Uterus (tissue), 4 donors: Measurements from ENCODE around the gene CHD2. TPM values are rescaled to one million over a fixed set of nuclear protein-coding genes. Genes with fewer than 3 reads are reported as not detected.

ENCODE experiments used
- DNase-seq, 2 donors: peaks; one replicate each; pipeline ENCODE4 v3.0.0-alpha.2; 2019 to 2020
- H3K27ac ChIP-seq, 2 donors: fragments of 200-600 bp; sonication (generic); 1 replicate in 1 of 2; 2 replicates in 1 of 2; pipeline ENCODE4 v1.5.1; 2016 to 2018
- H3K27me3 ChIP-seq, 2 donors: fragments of 200-600 bp; sonication (generic); one replicate each; pipeline ENCODE4 v1.5.1; 2018 to 2019; ENCODE audit warnings: control low read depth in 1 of 2
- H3K36me3 ChIP-seq, 2 donors: fragments of 200-600 bp; sonication (generic); one replicate each; pipeline ENCODE4 v1.5.1; 2019; ENCODE audit warnings: control low read depth in 1 of 2
- H3K4me1 ChIP-seq, 2 donors: fragments of 200-600 bp; sonication (generic); one replicate each; pipeline ENCODE4 v1.5.1; 2018 to 2019; ENCODE audit warnings: control low read depth in 1 of 2
- H3K4me3 ChIP-seq, 2 donors: fragments of 200-600 bp; sonication (generic); 1 replicate in 1 of 2; 2 replicates in 1 of 2; pipeline ENCODE4 v1.5.1; 2018 to 2019; ENCODE audit warnings: mild to moderate bottlenecking in 1 of 2
- H3K9me3 ChIP-seq, 2 donors: fragments of 200-600 bp; sonication (generic); one replicate each; pipeline ENCODE4 v1.5.1; 2019; ENCODE audit warnings: control low read depth in 1 of 2
- POLR2A ChIP-seq, 2 donors: fragments of 450-650 bp; IDR thresholded peaks; one replicate each; pipeline ENCODE4 v1.6.1; 2016; ENCODE audit warnings: antibody characterized with exemption in 2 of 2, mild to moderate bottlenecking in 1 of 2, moderate library complexity in 1 of 2
- intact Hi-C: fragments of 100-400 bp; cut with DNase I; formaldehyde crosslinking; loops from one replicate; pipeline ENCODE4 v1.15.1; 2023; ENCODE audit warnings: low total_unique reads
- total RNA-seq, 4 donors: library from RNA; depleted of rRNA in 3 of 4; stranded (reverse); fragments of >200 nt in 3 of 4; gene quantifications; one replicate each; pipeline versions ENCODE4 v1.1.0 to v1.2.4, GENCODE V29; 2014 to 2023
- TF ChIP-seq, protein P1 (sequence below), 4 experiments: fragments of 200-600 bp in 2 of 4; fragments of 450-650 bp in 2 of 4; sonication (generic) in 2 of 4; IDR thresholded peaks; one replicate each; pipeline ENCODE4 v1.5.1; 2016 to 2019; ENCODE audit warnings: antibody characterized with exemption in 4 of 4, mild to moderate bottlenecking in 2 of 4, moderate library complexity in 1 of 4
- donor health status: DM: yes; HTN: yes; CAD: no.

The CHD2 gene
- total RNA-seq, 4 donors from 2014 or later = 71.0 to 166 (median 152) TPM

- intact Hi-C loops = loop anchor here (5.0 kb wide), 1 partner anchor 50 kb away; no protein-coding TSS in a partner anchor
- Histone ChIP-seq H3K27me3 (no peaks in the 10 kb centered on the region), H3K9me3 (no peaks in the 10 kb centered on the region), H3K4me3 (peak overlapping the region; percentile 33 to 37), H3K4me1 (no peaks in the 10 kb centered on the region), H3K27ac (peak overlapping the region; percentile 98 to 100), H3K36me3 (no peaks in the 10 kb centered on the region)
- peak; percentile 99 to 100 for DNase-seq
- TF ChIP-seq, protein P1, sequence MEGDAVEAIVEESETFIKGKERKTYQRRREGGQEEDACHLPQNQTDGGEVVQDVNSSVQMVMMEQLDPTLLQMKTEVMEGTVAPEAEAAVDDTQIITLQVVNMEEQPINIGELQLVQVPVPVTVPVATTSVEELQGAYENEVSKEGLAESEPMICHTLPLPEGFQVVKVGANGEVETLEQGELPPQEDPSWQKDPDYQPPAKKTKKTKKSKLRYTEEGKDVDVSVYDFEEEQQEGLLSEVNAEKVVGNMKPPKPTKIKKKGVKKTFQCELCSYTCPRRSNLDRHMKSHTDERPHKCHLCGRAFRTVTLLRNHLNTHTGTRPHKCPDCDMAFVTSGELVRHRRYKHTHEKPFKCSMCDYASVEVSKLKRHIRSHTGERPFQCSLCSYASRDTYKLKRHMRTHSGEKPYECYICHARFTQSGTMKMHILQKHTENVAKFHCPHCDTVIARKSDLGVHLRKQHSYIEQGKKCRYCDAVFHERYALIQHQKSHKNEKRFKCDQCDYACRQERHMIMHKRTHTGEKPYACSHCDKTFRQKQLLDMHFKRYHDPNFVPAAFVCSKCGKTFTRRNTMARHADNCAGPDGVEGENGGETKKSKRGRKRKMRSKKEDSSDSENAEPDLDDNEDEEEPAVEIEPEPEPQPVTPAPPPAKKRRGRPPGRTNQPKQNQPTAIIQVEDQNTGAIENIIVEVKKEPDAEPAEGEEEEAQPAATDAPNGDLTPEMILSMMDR (IDR thresholded peaks at IDR 0.05) = no peak
- TF ChIP-seq POLR2A (IDR thresholded peaks at IDR 0.05) = peak; percentile 70 to 97
Observed at GRCh38 chr15:92881802-92882696, 18.1 kb upstream of the CHD2 start.

DNA sequence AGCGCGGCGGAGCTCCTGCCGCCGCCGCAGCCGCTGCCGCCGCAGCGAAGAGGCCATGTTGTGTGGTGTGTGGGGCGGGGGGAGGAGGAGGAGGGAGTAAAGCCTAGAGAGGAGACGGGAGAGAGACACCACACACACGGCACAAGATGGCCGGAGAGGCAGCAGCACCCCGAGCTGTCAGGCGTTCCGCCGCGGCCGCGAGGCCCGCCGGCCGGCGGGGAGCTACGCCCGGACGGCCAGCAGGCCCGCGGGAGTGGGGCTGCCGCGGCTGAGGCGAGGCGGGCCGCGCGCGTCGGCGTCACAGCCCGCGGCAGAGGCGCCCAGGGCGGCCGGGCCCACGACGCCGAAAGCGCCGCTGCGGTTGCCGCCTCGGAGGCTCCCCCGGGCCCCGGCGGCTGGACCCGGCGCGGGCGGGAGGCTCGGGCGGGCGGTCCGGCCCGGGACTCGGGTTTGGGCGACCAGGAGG lies 17.4 kb upstream of the CHD2 start:
- H3K4me3 ChIP-seq = peak overlapping the region; percentile 58 to 76
- intact Hi-C loops = loop anchor here (5.0 kb wide), 1 partner anchor 50 kb away; no protein-coding TSS in a partner anchor
- no peak for DNase-seq
- no peaks in the 10 kb centered on the region for H3K4me1 ChIP-seq
- TF ChIP-seq POLR2A (IDR thresholded peaks at IDR 0.05) = peak; percentile 93 to 95
- TF ChIP-seq, protein P1 (IDR thresholded peaks at IDR 0.05) = peak in 1 of 4 experiments; percentile 18
- H3K27me3 ChIP-seq = no peaks in the 10 kb centered on the region
- peak overlapping the region; percentile 98 to 100 for H3K27ac ChIP-seq
- H3K9me3 ChIP-seq = no peaks in the 10 kb centered on the region
- H3K36me3 ChIP-seq = no peaks in the 10 kb centered on the region

GRCh38 chr15:92883163-92883875 lies 16.8 kb upstream of the CHD2 start:
- no peaks in the 10 kb centered on the region for H3K9me3 ChIP-seq
- TF ChIP-seq, protein P1 (IDR thresholded peaks at IDR 0.05) = no peak
- no peak for TF ChIP-seq POLR2A (IDR thresholded peaks at IDR 0.05)
- peak in 1 of 2 donors; percentile 38 for DNase-seq
- H3K36me3 ChIP-seq = no peaks in the 10 kb centered on the region
- intact Hi-C loops = loop anchor here (5.0 kb wide), 1 partner anchor 51 kb away; no protein-coding TSS in a partner anchor
- H3K4me3 ChIP-seq = peak overlapping the region; percentile 58 to 76
- H3K27me3 ChIP-seq = no peaks in the 10 kb centered on the region
- H3K27ac ChIP-seq = peak overlapping the region; percentile 98 to 100
- no peaks in the 10 kb centered on the region for H3K4me1 ChIP-seq

DNA sequence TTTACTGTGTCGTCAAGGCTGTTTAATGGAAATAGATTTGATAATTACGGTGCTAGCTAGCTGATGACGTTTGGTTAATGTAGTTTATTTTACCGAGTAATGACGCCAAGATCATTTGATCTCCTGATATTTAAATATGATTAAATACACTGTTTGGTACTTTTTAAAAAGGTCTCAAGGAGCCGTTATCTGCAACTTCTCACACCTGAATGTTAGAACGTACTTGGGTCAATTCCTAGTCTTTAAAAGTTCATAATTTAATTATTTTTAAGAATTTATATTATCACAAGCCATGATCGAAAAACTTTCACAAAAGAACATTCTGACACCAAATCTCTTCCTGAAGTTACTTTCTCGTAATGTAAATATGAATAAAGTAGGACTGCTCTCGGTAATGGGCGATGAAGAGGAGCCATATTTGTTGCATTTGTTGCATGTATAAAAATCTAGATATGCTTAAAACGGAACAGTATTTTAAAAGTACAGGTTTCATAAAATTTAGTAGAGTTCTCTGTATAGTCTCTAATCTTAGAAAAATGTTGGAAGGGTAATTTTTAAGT lies 16.2 kb upstream of the CHD2 start:
- intact Hi-C loops = loop anchor here (5.0 kb wide), 1 partner anchor 52 kb away; no protein-coding TSS in a partner anchor
- TF ChIP-seq, protein P1 (IDR thresholded peaks at IDR 0.05) = no peak
- no peak for TF ChIP-seq POLR2A (IDR thresholded peaks at IDR 0.05)
- H3K4me1 ChIP-seq = no peaks in the 10 kb centered on the region
- no peak for DNase-seq
- H3K27ac ChIP-seq = peak overlapping the region; percentile 98 to 100
- H3K4me3 ChIP-seq = peak overlapping the region; percentile 58 to 76
- H3K27me3 ChIP-seq = no peaks in the 10 kb centered on the region
- no peaks in the 10 kb centered on the region for H3K9me3 ChIP-seq
- no peaks in the 10 kb centered on the region for H3K36me3 ChIP-seq
